Gastroesophageal sphincter (tissue), 3 donors: Measurements from ENCODE around the gene C9orf85.

Experiments
- EP300 ChIP-seq: sonication (generic); formaldehyde crosslinking; IDR thresholded peaks from one replicate; pipeline ENCODE4 v1.6.1; 2017; ENCODE audit warnings: antibody characterized with exemption, mild to moderate bottlenecking
- POLR2A ChIP-seq, 2 donors: fragments of 450-650 bp; IDR thresholded peaks; one replicate each; pipeline ENCODE4 v1.6.1; 2017; ENCODE audit warnings: antibody characterized with exemption in 2 of 2, mild to moderate bottlenecking in 2 of 2, moderate library complexity in 1 of 2
- POLR2AphosphoS5 ChIP-seq: sonication (generic); formaldehyde crosslinking; IDR thresholded peaks from one replicate; pipeline ENCODE4 v1.6.1; 2017; ENCODE audit warnings: antibody characterized with exemption
- TF ChIP-seq, protein P1 (sequence below), 4 experiments: fragments of 200-600 bp in 2 of 4; fragments of 450-650 bp in 2 of 4; sonication (generic) in 1 of 4; IDR thresholded peaks; one replicate each; pipeline ENCODE4 v1.5.1; 2017 to 2019; ENCODE audit warnings: antibody characterized with exemption in 4 of 4, mild to moderate bottlenecking in 2 of 4, moderate library complexity in 2 of 4

DNA sequence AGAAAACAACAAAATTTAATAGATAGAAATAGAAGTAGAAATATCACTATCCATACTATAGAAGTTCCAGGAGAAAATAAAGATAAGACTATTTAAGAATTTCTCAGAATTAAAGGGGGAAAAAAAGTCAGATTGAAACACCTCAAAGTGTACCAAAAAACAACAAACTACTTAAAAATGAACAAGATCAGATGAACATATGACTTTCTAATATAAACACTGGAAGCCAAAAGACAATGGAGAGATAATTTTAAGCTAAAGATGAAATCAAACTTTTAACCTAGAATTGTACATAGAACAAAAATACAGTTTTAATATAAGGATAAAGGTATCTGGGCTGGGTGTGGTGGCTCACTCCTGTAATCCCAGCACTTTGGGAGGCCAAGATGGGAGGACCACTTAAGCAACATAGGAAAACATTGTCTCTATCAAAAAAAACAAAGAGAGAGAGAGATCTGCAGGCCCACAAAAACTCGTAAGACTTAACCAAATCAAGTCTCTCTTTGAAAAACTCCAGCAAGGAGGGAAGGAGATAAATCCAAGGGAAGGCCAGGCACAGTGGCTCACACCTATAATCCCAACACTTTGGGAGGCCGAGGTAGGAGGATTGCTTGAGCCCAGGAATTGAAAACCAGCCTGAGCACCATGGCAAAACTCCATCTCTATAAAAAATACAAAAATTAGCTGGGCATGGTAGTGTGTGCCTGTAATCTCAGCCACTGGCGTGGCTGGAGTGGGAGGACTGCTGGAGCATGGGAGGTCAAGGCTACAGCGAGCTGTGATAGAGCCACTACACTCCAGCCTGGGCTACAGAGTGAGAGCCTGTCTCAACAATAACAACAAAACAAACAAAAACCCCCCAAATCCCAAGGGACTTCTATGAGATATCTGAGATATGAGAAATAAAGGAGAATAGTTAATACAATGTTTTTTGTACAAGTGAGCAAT is 32.8 kb upstream of the C9orf85 start:
- no peak for TF ChIP-seq POLR2AphosphoS5
- TF ChIP-seq, protein P1, sequence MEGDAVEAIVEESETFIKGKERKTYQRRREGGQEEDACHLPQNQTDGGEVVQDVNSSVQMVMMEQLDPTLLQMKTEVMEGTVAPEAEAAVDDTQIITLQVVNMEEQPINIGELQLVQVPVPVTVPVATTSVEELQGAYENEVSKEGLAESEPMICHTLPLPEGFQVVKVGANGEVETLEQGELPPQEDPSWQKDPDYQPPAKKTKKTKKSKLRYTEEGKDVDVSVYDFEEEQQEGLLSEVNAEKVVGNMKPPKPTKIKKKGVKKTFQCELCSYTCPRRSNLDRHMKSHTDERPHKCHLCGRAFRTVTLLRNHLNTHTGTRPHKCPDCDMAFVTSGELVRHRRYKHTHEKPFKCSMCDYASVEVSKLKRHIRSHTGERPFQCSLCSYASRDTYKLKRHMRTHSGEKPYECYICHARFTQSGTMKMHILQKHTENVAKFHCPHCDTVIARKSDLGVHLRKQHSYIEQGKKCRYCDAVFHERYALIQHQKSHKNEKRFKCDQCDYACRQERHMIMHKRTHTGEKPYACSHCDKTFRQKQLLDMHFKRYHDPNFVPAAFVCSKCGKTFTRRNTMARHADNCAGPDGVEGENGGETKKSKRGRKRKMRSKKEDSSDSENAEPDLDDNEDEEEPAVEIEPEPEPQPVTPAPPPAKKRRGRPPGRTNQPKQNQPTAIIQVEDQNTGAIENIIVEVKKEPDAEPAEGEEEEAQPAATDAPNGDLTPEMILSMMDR (IDR thresholded peaks at IDR 0.05): no peak
- no peak for TF ChIP-seq POLR2A (IDR thresholded peaks at IDR 0.05)
- TF ChIP-seq EP300: no peak
